Esophagus muscularis mucosa (tissue), 4 donors: ENCODE data around the gene PSG6. TPM values are rescaled to one million over a fixed set of nuclear protein-coding genes. Genes with fewer than 3 reads are reported as not detected.
"Not testable (repeated sequence)": the region's sequence is repeated elsewhere in the genome, so short reads cannot be mapped to it uniquely, and the experiment has no call there.

Experiments used
- DNase-seq: peaks from one replicate; pipeline ENCODE4 v3.0.0-alpha.2; 2017; ENCODE audit errors: extremely low spot score
- H3K27ac ChIP-seq, 4 donors: fragments of 200-600 bp; sonication (generic); replicated peaks in 1 of 4; 1 replicate in 3 of 4; 2 replicates in 1 of 4; pipeline ENCODE4 v1.5.1; 2016 to 2019; ENCODE audit warnings: mild to moderate bottlenecking in 1 of 4
- H3K27me3 ChIP-seq, 4 donors: fragments of 200-600 bp; sonication (generic); one replicate each; pipeline versions ENCODE4 v1.5.1 to v1.6.0; 2016 to 2019
- H3K36me3 ChIP-seq, 4 donors: fragments of 200-600 bp; sonication (generic); one replicate each; pipeline ENCODE4 v1.5.1; 2016 to 2019
- H3K4me1 ChIP-seq, 4 donors: fragments of 200-600 bp; sonication (generic); one replicate each; pipeline ENCODE4 v1.5.1; 2016 to 2019
- H3K4me3 ChIP-seq, 4 donors: fragments of 200-600 bp; sonication (generic); 1 replicate in 2 of 4; 2 replicates in 2 of 4; pipeline ENCODE4 v1.5.1; 2016 to 2019; ENCODE audit warnings: mild to moderate bottlenecking in 4 of 4, moderate library complexity in 1 of 4
- H3K9me3 ChIP-seq, 4 donors: fragments of 200-600 bp; sonication (generic); 1 replicate in 3 of 4; 2 replicates in 1 of 4; pipeline ENCODE4 v1.5.1; 2016 to 2019
- CTCF ChIP-seq, 3 experiments: fragments of 200-600 bp in 2 of 3; fragments of 450-650 bp in 1 of 3; sonication (generic) in 2 of 3; IDR thresholded peaks; one replicate each; pipeline ENCODE4 v1.5.1; 2017 to 2019; ENCODE audit warnings: antibody characterized with exemption in 3 of 3, mild to moderate bottlenecking in 2 of 3, moderate library complexity in 1 of 3
- EP300 ChIP-seq: sonication (generic); formaldehyde crosslinking; IDR thresholded peaks from one replicate; pipeline ENCODE4 v1.6.1; 2017; ENCODE audit warnings: antibody characterized with exemption
- POLR2A ChIP-seq: fragments of 450-650 bp; IDR thresholded peaks from one replicate; pipeline ENCODE4 v1.6.1; 2017; ENCODE audit warnings: antibody characterized with exemption, moderate library complexity, mild to moderate bottlenecking, low read depth
- POLR2AphosphoS5 ChIP-seq, 2 donors: sonication (generic); formaldehyde crosslinking; IDR thresholded peaks; one replicate each; pipeline ENCODE4 v1.6.1; 2017; ENCODE audit warnings: antibody characterized with exemption in 2 of 2
- WGBS: methylation state at CpG from one replicate; pipeline ENCODE4 v1.1.5; 2018; 5-methylcytosine and 5-hydroxymethylcytosine counted together
- intact Hi-C: fragments of 100-400 bp; cut with DNase I; formaldehyde crosslinking; loops from one replicate; pipeline ENCODE4 v1.15.1; 2023
- total RNA-seq, 4 donors: library from RNA; depleted of rRNA; stranded (reverse); fragments of >200 nt; gene quantifications; one replicate each; pipeline versions ENCODE4 v1.1.0 to v1.2.1, GENCODE V29; 2016

PSG6 gene
- total RNA-seq, 4 donors from 2014 or later = not detected

- 55% methylated on average over 4 of the region's 4 CpGs for WGBS
- DNase-seq, H3K9me3 ChIP-seq, H3K4me3 ChIP-seq, H3K27me3 ChIP-seq, H3K36me3 ChIP-seq, intact Hi-C loops: not testable (repeated sequence)
- peak overlapping the region in 2 of 4 donors; percentile 31 to 40 for H3K27ac ChIP-seq
- peaks cover 0 to 25% (median 7%) of the 10 kb centered on the region in 4 donors for H3K4me1 ChIP-seq
These were observed 42.5 kb downstream of the PSG6 start for GRCh38 chr19:42874901-42875813.

GRCh38 chr19:42874136-42874535 is 43.6 kb downstream of the PSG6 start:
- H3K36me3 ChIP-seq, H3K27me3 ChIP-seq, H3K27ac ChIP-seq, H3K9me3 ChIP-seq, intact Hi-C loops, H3K4me3 ChIP-seq, DNase-seq: not testable (repeated sequence)
- WGBS = 66% methylated on average over 3 of the region's 3 CpGs
- H3K4me1 ChIP-seq = peaks cover 0 to 25% (median 7%) of the 10 kb centered on the region in 4 donors

- DNase-seq = no peak
- TF ChIP-seq POLR2A (no peak), CTCF (IDR thresholded peaks at IDR 0.05) (no peak), EP300 (no peak), POLR2AphosphoS5 (IDR thresholded peaks at IDR 0.05) (no peak)
- H3K36me3 ChIP-seq = no peaks in the 10 kb centered on the region
- peaks cover 0 to 4% (median 0%) of the 10 kb centered on the region in 4 donors for H3K27me3 ChIP-seq
- WGBS = 62% methylated on average over 3 of the region's 3 CpGs
- intact Hi-C loops = no loop called here
- H3K27ac ChIP-seq = no peak overlapping the region
- H3K4me3 ChIP-seq = no peak overlapping the region
- H3K4me1 ChIP-seq = peaks cover 0 to 25% (median 7%) of the 10 kb centered on the region in 4 donors
- no peaks in the 10 kb centered on the region for H3K9me3 ChIP-seq
These were observed 45.1 kb downstream of the PSG6 start for GRCh38 chr19:42872608-42873007.

GRCh38 chr19:42857544-42857867 is 60.2 kb downstream of the PSG6 start:
- Histone ChIP-seq H3K27ac (no peak overlapping the region), H3K9me3 (no peaks in the 10 kb centered on the region), H3K36me3 (no peaks in the 10 kb centered on the region), H3K27me3 (no peaks in the 10 kb centered on the region), H3K4me3 (no peak overlapping the region), H3K4me1 (peaks cover 0 to 11% (median 0%) of the 10 kb centered on the region in 4 donors)
- 76% methylated on average over 5 of the region's 5 CpGs for WGBS
- TF ChIP-seq POLR2A (no peak), EP300 (no peak), POLR2AphosphoS5 (IDR thresholded peaks at IDR 0.05) (no peak), CTCF (IDR thresholded peaks at IDR 0.05) (no peak)
- intact Hi-C loops = no loop called here
- DNase-seq = peak; percentile 24

GRCh38 chr19:42856866-42857543 is 60.7 kb downstream of the PSG6 start:
- H3K4me1 ChIP-seq = peaks cover 0 to 16% (median 0%) of the 10 kb centered on the region in 4 donors
- H3K9me3 ChIP-seq, H3K27me3 ChIP-seq, H3K27ac ChIP-seq, H3K4me3 ChIP-seq, intact Hi-C loops, H3K36me3 ChIP-seq: not testable (repeated sequence)
- WGBS = 86% methylated on average over 17 of the region's 19 CpGs
- peak; percentile 31 for DNase-seq
- TF ChIP-seq CTCF (IDR thresholded peaks at IDR 0.05) = peak; percentile 27 to 65 (median 29)

- intact Hi-C loops, H3K9me3 ChIP-seq, H3K36me3 ChIP-seq, H3K27ac ChIP-seq, H3K4me3 ChIP-seq, DNase-seq, H3K27me3 ChIP-seq: not testable (repeated sequence)
- WGBS = 82% methylated on average over 1 of the region's 3 CpGs
- peaks cover 0 to 33% (median 0%) of the 10 kb centered on the region in 4 donors for H3K4me1 ChIP-seq
These were observed 62.9 kb downstream of the PSG6 start for GRCh38 chr19:42854745-42855144.

- H3K36me3 ChIP-seq, intact Hi-C loops, H3K4me3 ChIP-seq, H3K9me3 ChIP-seq, H3K27me3 ChIP-seq: not testable (repeated sequence)
- Histone ChIP-seq H3K4me1 (peaks cover 0 to 33% (median 0%) of the 10 kb centered on the region in 4 donors), H3K27ac (peak overlapping the region in 2 of 4 donors; percentile 3 to 5)
- 87% methylated on average over 1 of the region's 1 CpG for WGBS
- DNase-seq = peak; percentile 50
These were observed 64.5 kb downstream of the PSG6 start for GRCh38 chr19:42853231-42853630.

GRCh38 chr19:42852821-42853220 is 64.9 kb downstream of the PSG6 start:
- Histone ChIP-seq H3K4me1 (peaks cover 0 to 33% (median 0%) of the 10 kb centered on the region in 4 donors), H3K27ac (peak overlapping the region in 2 of 4 donors; percentile 5 to 51)
- intact Hi-C loops, H3K4me3 ChIP-seq, H3K36me3 ChIP-seq, H3K9me3 ChIP-seq, H3K27me3 ChIP-seq: not testable (repeated sequence)
- peak; percentile 39 for DNase-seq
